Measurements from ENCODE around the gene ERCC6L2.

Gene ERCC6L2

DNA sequence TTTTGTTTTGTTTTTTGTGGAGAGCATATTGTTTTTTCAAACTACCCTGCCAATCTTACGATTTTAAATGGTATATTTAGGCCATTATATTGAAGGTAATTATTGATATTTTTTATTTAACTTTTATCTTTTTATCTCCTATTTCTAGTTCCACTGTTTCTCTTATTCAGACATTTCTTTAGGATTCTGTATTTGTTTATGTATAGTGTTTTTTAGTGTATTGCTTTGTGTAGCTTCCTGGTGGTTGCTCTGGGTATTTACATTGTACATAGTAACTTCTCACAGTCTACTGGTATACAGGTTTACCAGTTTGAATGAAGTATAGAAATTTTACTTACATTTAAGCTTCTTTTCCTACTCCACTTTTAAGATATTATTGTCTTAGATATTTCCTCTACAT lies 63.2 kb downstream of the ERCC6L2 start:
- Histone ChIP-seq H3K36me3 (ENCODE audit: insufficient read depth) (no peaks in the 10 kb centered on the region), H3K79me2 (ENCODE audit: insufficient read depth, low read depth) (no peaks in the 10 kb centered on the region), H3K4me1 (ENCODE audit: low read depth, poor library complexity, severe bottlenecking) (no peaks in the 10 kb centered on the region), H3K4me3 (IDR thresholded peaks at IDR 0.05; ENCODE audit: insufficient read depth, low read depth, low read length) (no peak overlapping the region), H2AFZ (ENCODE audit: low read depth) (no peak overlapping the region), H3K27me3 (ENCODE audit: insufficient read depth, low read depth) (no peaks in the 10 kb centered on the region), H3K4me2 (no peak overlapping the region), H3K27ac (no peak overlapping the region), H4K20me1 (ENCODE audit: insufficient read depth) (no peaks in the 10 kb centered on the region), H3K9ac (no peak overlapping the region)
- TF ChIP-seq, protein P1, sequence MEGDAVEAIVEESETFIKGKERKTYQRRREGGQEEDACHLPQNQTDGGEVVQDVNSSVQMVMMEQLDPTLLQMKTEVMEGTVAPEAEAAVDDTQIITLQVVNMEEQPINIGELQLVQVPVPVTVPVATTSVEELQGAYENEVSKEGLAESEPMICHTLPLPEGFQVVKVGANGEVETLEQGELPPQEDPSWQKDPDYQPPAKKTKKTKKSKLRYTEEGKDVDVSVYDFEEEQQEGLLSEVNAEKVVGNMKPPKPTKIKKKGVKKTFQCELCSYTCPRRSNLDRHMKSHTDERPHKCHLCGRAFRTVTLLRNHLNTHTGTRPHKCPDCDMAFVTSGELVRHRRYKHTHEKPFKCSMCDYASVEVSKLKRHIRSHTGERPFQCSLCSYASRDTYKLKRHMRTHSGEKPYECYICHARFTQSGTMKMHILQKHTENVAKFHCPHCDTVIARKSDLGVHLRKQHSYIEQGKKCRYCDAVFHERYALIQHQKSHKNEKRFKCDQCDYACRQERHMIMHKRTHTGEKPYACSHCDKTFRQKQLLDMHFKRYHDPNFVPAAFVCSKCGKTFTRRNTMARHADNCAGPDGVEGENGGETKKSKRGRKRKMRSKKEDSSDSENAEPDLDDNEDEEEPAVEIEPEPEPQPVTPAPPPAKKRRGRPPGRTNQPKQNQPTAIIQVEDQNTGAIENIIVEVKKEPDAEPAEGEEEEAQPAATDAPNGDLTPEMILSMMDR (conservative IDR thresholded peaks at IDR 0.05; ENCODE audit: low read depth, low read length), result no peak

DNA sequence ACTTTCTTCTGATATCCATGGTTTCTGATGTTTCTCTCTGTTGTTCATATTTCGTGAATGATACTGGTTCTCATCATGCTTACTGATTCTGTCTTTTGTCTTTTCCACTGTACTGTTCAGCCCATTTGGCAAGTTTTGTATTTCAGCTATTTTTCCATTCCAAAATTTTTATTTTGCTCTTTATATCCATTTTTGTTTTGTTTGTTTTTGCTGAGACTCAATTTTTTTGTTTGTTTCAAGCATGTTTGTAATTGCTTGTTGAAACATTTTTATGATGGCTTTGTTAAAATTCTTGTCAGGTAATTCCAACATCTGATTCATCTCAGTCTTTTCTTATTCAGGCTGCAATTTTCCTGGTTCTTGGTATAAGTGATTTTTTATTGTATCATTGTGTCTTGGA lies 64.0 kb downstream of the ERCC6L2 start:
- Histone ChIP-seq H3K9ac (no peak overlapping the region), H4K20me1 (ENCODE audit: insufficient read depth) (no peaks in the 10 kb centered on the region), H3K4me3 (IDR thresholded peaks at IDR 0.05; ENCODE audit: insufficient read depth, low read depth, low read length) (no peak overlapping the region), H3K27ac (no peak overlapping the region), H3K4me1 (ENCODE audit: low read depth, poor library complexity, severe bottlenecking) (no peaks in the 10 kb centered on the region), H3K27me3 (ENCODE audit: insufficient read depth, low read depth) (no peaks in the 10 kb centered on the region), H3K79me2 (ENCODE audit: insufficient read depth, low read depth) (no peaks in the 10 kb centered on the region), H2AFZ (ENCODE audit: low read depth) (no peak overlapping the region), H3K4me2 (no peak overlapping the region), H3K36me3 (ENCODE audit: insufficient read depth) (no peaks in the 10 kb centered on the region)
- TF ChIP-seq, protein P1 (conservative IDR thresholded peaks at IDR 0.05; ENCODE audit: low read depth, low read length), result no peak

DNA sequence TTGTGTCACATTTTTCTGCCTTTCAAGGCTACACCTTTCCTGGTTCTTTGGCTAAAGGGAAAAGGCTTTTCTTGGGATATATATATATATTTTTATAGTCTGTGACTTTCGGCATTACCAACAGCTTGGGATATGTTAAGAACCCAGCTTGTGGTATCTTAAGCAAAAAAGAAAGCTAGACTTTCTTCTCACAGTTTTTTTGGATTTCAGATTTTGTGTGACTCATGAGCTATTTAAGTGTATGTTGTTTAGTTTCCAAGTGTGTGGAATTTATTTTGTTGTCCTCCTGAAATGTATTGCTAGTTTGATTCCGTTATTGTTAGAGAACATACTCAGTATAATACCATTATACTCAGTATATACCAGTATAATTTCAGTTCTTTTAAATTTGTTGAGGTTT lies 64.8 kb downstream of the ERCC6L2 start:
- Histone ChIP-seq H3K27me3 (ENCODE audit: insufficient read depth, low read depth) (no peaks in the 10 kb centered on the region), H4K20me1 (ENCODE audit: insufficient read depth) (no peaks in the 10 kb centered on the region), H2AFZ (ENCODE audit: low read depth) (no peak overlapping the region), H3K27ac (no peak overlapping the region), H3K4me3 (IDR thresholded peaks at IDR 0.05; ENCODE audit: insufficient read depth, low read depth, low read length) (no peak overlapping the region), H3K79me2 (ENCODE audit: insufficient read depth, low read depth) (no peaks in the 10 kb centered on the region), H3K4me1 (ENCODE audit: low read depth, poor library complexity, severe bottlenecking) (no peaks in the 10 kb centered on the region), H3K9ac (no peak overlapping the region), H3K36me3 (ENCODE audit: insufficient read depth) (no peaks in the 10 kb centered on the region), H3K4me2 (no peak overlapping the region)
- TF ChIP-seq, protein P1 (conservative IDR thresholded peaks at IDR 0.05; ENCODE audit: low read depth, low read length), result no peak

DNA sequence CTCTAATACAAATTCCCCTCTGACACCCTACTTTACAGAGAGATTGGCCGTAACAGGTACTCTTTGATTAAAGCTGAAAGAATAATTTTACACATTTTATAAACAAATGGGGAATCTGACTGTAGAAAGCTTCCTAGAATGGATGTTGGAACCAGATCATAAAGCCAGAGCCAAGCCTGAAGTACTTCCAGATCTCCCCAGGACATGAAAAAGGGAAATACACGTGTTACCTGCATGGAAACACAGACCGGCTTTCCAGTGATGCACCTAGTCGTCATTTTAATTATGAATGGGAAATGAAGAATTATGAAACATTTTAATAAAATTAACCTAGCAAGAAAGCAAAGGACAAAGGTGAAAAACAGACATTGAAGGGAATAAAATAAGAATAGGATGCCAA lies 66.5 kb downstream of the ERCC6L2 start:
- no peak overlapping the region for H3K4me3 ChIP-seq (IDR thresholded peaks at IDR 0.05; ENCODE audit: insufficient read depth, low read depth, low read length)
- TF ChIP-seq, protein P1 (conservative IDR thresholded peaks at IDR 0.05; ENCODE audit: low read depth, low read length), result no peak
- no peak overlapping the region for H3K9ac ChIP-seq
- H4K20me1 ChIP-seq (ENCODE audit: insufficient read depth), result no peaks in the 10 kb centered on the region
- no peaks in the 10 kb centered on the region for H3K27me3 ChIP-seq (ENCODE audit: insufficient read depth, low read depth)
- no peak overlapping the region for H2AFZ ChIP-seq (ENCODE audit: low read depth)
- no peak overlapping the region for H3K4me2 ChIP-seq
- no peaks in the 10 kb centered on the region for H3K4me1 ChIP-seq (ENCODE audit: low read depth, poor library complexity, severe bottlenecking)
- H3K36me3 ChIP-seq (ENCODE audit: insufficient read depth), result no peaks in the 10 kb centered on the region
- H3K79me2 ChIP-seq (ENCODE audit: insufficient read depth, low read depth), result no peaks in the 10 kb centered on the region
- no peak overlapping the region for H3K27ac ChIP-seq

Data from KMS-11 (cell line).